Measurements from ENCODE around the gene GIT2. TPM values are rescaled to one million over a fixed set of nuclear protein-coding genes. Genes with fewer than 3 reads are reported as not detected.

Gene GIT2
- total and polyA plus RNA-seq, 10 donors = 26.5 to 169 (median 121) TPM

DNA sequence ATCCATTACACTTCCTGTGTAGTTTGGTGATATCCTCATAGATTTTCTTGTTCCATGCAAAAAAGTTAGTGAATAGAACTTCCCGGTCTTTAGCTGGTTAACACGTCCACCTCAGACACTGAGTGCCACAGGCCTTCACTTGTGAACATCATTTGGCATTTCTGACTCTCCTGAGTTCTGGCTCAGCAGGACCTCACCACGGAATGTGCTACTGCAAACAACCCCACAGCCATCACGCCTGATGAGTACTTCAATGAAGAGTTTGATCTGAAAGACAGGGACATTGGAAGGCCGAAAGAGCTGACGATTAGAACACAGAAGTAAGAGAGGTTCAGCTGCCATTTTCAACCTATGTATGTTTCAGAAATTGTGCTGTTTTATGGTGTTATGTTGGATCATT, 32.2 kb upstream of the GIT2 start:
- Histone ChIP-seq H3K27ac (no peak overlapping the region), H3K36me3 (peaks cover 0 to 100% (median 89%) of the 10 kb centered on the region in 6 donors), H3K4me3 (no peak overlapping the region), H3K9me3 (no peaks in the 10 kb centered on the region), H3K4me1 (peaks cover 0 to 17% (median 5%) of the 10 kb centered on the region in 6 donors), H3K27me3 (replicated peaks in 1 of 7) (no peaks in the 10 kb centered on the region)
- TF ChIP-seq, protein P1, sequence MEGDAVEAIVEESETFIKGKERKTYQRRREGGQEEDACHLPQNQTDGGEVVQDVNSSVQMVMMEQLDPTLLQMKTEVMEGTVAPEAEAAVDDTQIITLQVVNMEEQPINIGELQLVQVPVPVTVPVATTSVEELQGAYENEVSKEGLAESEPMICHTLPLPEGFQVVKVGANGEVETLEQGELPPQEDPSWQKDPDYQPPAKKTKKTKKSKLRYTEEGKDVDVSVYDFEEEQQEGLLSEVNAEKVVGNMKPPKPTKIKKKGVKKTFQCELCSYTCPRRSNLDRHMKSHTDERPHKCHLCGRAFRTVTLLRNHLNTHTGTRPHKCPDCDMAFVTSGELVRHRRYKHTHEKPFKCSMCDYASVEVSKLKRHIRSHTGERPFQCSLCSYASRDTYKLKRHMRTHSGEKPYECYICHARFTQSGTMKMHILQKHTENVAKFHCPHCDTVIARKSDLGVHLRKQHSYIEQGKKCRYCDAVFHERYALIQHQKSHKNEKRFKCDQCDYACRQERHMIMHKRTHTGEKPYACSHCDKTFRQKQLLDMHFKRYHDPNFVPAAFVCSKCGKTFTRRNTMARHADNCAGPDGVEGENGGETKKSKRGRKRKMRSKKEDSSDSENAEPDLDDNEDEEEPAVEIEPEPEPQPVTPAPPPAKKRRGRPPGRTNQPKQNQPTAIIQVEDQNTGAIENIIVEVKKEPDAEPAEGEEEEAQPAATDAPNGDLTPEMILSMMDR (IDR thresholded peaks at IDR 0.05 in 8 of 11, conservative IDR thresholded peaks at IDR 0.05 in 3 of 11) = no peak
- TF ChIP-seq POLR2A (IDR thresholded peaks at IDR 0.05) (no peak), POLR2AphosphoS5 (IDR thresholded peaks at IDR 0.05) (no peak)
- intact Hi-C loops (cut with DNase I; ENCODE audit: low total_unique reads) = no loop called here
- WGBS, 5 donors = 92 to 96% (median 94%) methylated on average over 6 of the region's 6 CpGs
- DNase-seq = no peak

DNA sequence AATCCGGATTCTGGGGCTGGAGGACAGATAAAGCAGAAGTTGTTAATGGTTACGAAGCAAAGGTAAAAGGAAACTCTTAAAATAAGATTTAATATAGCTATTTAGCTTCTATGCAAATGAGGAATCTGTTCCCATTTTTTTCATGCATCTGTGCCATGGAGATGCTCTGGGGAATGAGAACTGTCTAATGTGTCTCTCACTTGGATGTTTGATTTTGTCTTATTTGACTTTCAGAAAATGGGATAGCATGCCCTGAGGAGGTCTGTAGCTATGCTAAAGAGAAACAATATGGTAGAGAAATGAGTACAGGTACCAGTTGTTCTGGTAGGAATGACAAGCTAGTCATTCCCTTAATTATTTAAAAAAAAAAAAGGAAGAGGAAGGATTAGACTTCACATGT, 27.9 kb upstream of the GIT2 start:
- Histone ChIP-seq H3K4me1 (peaks cover 0 to 28% (median 7%) of the 10 kb centered on the region in 6 donors), H3K36me3 (peaks cover under 1 to 100% (median 94%) of the 10 kb centered on the region in 6 donors), H3K27me3 (replicated peaks in 1 of 7) (no peaks in the 10 kb centered on the region), H3K27ac (peak overlapping the region in 1 of 8 donors; percentile 3), H3K9me3 (no peaks in the 10 kb centered on the region), H3K4me3 (no peak overlapping the region)
- 66 to 81% (median 75%) methylated on average over 2 of the region's 2 CpGs for WGBS, 5 donors
- no peak for DNase-seq
- intact Hi-C loops (cut with DNase I; ENCODE audit: low total_unique reads) = no loop called here
- TF ChIP-seq POLR2AphosphoS5 (IDR thresholded peaks at IDR 0.05) (no peak), POLR2A (IDR thresholded peaks at IDR 0.05) (no peak)
- TF ChIP-seq, protein P1 (IDR thresholded peaks at IDR 0.05 in 8 of 11, conservative IDR thresholded peaks at IDR 0.05 in 3 of 11) = no peak

DNA sequence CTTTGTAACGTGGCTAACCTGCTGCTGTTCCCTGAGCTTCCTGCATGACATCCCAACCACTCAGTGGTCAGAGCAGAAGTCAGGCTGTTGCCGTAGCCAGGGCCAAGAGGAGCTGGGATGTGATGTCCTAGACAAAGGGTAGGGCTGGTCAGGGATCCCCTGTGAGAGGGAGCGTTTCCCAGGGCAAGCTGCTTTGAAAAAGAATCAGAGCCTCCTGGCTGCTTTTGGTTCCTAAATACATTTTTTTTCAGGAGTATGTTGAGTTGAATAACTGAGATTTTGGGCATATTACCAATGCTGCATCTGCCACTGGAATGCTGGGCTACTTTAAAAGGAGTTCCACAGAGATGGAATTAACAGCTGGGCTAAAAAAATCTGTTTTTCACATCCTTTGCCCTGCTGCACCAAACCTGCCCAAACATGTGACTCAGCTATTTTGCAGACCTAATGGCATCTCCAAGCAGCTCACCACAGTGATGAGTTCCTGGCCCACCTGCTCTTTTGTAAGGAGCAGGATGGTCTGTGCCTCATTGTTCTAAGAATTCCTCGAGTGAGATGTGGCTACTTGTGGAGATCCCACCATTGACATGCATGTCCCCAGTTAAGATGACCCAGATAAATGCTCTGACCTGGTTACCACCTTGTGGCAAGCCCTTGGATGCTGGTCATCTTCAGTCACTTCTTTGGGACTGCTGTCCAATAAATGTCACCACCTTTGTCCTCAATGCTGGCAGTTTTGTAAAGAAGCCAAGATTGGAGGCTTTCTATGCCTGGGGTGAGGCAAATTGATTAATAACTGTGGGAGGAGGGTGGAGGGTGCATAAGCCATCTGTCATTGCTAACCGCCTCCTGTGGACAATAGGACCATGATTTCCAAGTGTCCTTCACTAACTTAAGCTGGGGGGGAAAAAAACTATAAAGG, 27.2 kb upstream of the GIT2 start:
- intact Hi-C loops (cut with DNase I; ENCODE audit: low total_unique reads) = no loop called here
- Histone ChIP-seq H3K4me3 (no peak overlapping the region), H3K27me3 (replicated peaks in 1 of 7) (no peaks in the 10 kb centered on the region), H3K36me3 (peaks cover 4 to 100% (median 94%) of the 10 kb centered on the region in 6 donors), H3K27ac (peak overlapping the region in 2 of 8 donors; percentile 3 to 41), H3K4me1 (peaks cover 0 to 28% (median 7%) of the 10 kb centered on the region in 6 donors), H3K9me3 (no peaks in the 10 kb centered on the region)
- 74 to 89% (median 86%) methylated on average over 5 of the region's 5 CpGs for WGBS, 5 donors
- no peak for DNase-seq
- TF ChIP-seq, protein P1 (IDR thresholded peaks at IDR 0.05 in 8 of 11, conservative IDR thresholded peaks at IDR 0.05 in 3 of 11) = no peak

DNA sequence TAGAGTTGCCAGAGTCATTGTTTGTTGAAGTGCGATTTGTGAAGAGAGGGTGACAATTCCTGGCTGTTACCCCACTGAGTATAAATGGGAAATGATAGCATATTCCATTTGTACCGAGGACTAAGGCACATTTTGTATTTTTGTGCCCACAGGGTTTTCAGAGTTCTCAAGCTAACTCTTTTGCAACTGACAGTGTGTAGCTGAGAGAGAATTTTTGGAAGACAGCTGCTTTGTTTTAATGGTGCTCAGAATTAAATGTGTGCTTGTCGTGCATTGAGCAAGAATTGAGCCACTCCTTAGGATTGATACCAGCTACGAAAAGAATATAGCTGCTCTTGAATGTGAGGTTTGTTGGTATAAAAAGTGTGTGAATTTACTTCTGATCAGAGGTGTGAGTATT, 24.8 kb upstream of the GIT2 start:
- DNase-seq = no peak

More for the DNA sequence above, 24.8 kb upstream of the GIT2 start:
- H3K27ac ChIP-seq = no peak overlapping the region
- peaks cover 4 to 100% (median 93%) of the 10 kb centered on the region in 6 donors for H3K36me3 ChIP-seq
- H3K4me3 ChIP-seq = no peak overlapping the region
- no peaks in the 10 kb centered on the region for H3K27me3 ChIP-seq (replicated peaks in 1 of 7)
- peaks cover 0 to 39% (median 7%) of the 10 kb centered on the region in 6 donors for H3K4me1 ChIP-seq
- intact Hi-C loops (cut with DNase I; ENCODE audit: low total_unique reads) = no loop called here
- no peak for TF ChIP-seq POLR2AphosphoS5 (IDR thresholded peaks at IDR 0.05)
- TF ChIP-seq, protein P1 (IDR thresholded peaks at IDR 0.05 in 8 of 11, conservative IDR thresholded peaks at IDR 0.05 in 3 of 11) = no peak
- no peak for TF ChIP-seq POLR2A (IDR thresholded peaks at IDR 0.05)
- H3K9me3 ChIP-seq = no peaks in the 10 kb centered on the region
- 90 to 98% (median 96%) methylated on average over 4 of the region's 4 CpGs for WGBS, 5 donors

Data from spleen (tissue), 11 donors.